GM19099 (cell line): ENCODE data around the gene TRAPPC1.

Experiments
- POLR2A ChIP-seq: IDR thresholded peaks from 3 replicates; pipeline ENCODE4 v1.6.1; 2011; ENCODE audit warnings: low read depth; ENCODE audit not compliant: insufficient read length; ENCODE audit errors: extremely low read depth

TRAPPC1 gene, protein sequence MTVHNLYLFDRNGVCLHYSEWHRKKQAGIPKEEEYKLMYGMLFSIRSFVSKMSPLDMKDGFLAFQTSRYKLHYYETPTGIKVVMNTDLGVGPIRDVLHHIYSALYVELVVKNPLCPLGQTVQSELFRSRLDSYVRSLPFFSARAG

GRCh38 chr17:7931709-7932482 lies at the start of gene TRAPPC1, which contains the start of gene CNTROB:
Gene TRAPPC1, minus strand, starts transcription at chr17:7931946. Its CDS starts 117 bp downstream, at chr17:7931829.
Gene CNTROB, plus strand, starts transcription at chr17:7932206. Its CDS starts 874 bp downstream, at chr17:7933080.
- TF ChIP-seq POLR2A: peak; percentile 78

- TF ChIP-seq POLR2A: no peak
These were observed 46.1 kb upstream of the TRAPPC1 start for GRCh38 chr17:7977805-7978204.

DNA sequence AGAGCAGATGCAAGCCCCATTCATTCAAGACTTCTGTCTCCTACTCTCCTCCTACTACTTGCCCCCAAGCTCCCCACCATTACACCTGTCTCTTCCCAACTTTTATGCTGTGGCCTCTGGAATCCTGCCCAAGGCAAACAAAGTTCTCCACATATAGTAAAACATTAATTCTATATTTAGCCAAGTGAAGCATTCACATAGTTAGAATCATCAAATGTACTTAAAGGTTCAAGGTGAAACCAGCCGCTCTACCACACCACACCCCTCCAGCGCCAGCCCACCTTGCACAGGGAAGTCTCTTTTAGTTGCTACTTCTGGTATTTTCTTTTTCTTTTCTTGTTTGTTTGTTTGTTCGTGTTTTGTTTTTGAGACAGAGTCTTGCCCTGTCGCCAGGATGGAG lies 45.3 kb upstream of the TRAPPC1 start:
- TF ChIP-seq POLR2A: no peak

- no peak for TF ChIP-seq POLR2A
These were observed 42.9 kb upstream of the TRAPPC1 start for GRCh38 chr17:7974638-7975131.

GRCh38 chr17:7972131-7972785 lies 40.5 kb upstream of the TRAPPC1 start:
- no peak for TF ChIP-seq POLR2A

DNA sequence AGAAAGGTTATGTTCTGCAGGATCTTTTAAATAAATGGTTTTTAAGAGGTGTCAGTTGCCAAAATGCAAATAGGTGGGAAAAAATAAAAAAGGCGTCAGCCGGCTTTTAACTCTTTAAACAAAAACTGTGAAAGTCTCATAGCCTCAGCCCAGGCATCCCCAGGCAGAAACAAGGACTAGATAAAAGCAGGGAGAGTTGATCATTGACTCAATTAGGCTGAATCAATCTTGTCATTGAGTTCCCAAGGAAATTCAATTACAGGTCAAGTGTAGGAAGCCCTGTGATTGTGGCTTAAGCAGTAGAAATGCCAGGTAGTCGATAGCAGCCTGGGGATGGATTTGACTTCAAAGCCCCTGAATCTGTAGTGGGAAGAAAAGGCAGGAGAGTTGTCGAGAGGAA lies 39.9 kb upstream of the TRAPPC1 start:
- no peak for TF ChIP-seq POLR2A

DNA sequence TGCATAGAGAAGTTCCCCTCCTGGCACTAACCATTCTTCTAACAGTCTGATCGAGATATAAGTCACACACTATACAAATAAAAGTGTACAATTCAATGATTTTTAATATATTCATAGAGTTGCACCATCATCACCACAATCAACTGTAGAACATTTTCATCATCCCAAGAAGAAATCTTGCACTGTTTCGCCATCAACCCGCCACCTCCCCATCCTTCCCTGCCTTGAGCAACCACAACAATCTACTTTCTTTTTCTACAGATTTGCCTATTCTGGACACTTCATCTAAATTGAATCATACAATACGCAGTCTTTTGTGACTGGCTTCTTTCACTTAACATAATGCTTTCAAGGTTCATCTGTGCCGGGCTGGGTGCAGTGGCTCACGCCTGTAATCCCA lies 37.7 kb upstream of the TRAPPC1 start:
- no peak for TF ChIP-seq POLR2A

- no peak for TF ChIP-seq POLR2A
These were observed 36.0 kb upstream of the TRAPPC1 start for GRCh38 chr17:7967751-7968150.

GRCh38 chr17:7961421-7961820 lies 29.7 kb upstream of the TRAPPC1 start:
- no peak for TF ChIP-seq POLR2A

DNA sequence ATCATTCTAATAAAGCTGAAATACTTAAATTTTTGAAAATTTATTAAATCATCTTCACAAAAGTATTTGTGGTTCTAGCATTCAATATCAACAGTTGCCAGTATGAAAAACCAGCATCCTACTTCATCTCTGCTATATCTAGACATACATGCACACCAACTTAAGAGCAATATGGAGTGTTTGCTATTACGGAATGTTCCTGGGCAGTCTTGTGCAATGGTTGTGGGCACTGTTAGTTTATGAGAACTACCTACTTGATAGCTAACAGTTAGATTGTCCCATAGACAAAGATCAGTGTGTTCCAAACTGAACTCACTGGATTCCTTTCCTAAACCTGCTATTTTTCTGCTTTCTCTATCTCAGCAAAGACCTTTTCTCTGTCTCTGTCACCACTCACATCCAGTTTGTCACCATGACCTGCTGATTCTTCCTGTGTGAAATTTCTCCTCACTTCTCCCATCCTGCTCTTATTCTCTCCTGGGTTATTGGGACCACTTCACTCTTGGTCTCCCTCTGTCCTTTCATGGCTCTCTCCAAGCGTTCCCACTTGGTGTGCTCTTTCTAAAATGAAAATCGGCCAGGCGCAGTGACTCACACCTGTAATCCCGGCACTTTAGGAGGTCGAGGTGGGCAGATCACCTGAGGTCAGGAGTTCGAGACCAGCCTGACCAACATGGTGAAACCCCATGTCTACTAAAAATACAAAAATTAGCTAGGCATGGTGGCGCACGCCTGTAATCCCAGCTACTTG lies 27.9 kb upstream of the TRAPPC1 start:
- TF ChIP-seq POLR2A: no peak

DNA sequence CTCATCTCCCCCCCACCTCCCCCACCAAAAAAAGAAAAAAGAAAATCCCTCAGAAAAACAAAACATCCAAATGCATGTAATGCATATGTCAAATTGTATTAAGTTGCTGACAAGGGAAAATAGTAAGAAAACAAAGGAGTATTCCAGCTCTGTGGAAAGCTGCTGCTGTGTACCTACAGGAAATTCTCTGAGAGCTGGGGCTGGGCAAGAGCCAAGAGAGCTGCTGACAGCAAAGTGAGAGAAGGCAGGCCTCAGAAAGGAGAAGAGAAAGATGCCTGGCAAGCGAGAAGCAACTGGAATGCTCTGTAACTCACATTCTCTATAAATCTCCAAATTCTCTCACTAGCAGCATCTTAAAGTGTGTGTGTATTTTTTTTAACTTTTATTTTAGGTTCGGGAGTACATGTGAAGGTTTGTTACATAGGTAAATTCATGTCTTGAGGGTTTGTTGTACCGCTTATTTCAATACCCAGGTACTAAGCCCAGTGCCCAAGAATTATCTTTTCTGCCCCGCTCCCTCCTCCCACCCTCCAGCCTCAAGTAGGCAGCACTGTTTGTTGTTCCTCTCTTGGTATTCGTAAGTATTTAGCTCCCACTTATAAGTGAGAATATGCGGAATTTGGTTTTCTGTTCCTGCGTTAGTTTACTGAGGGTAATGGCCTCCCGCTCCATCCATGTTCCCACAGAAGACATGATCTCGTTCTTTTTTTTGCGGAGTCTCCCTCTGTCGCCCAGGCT lies 24.7 kb upstream of the TRAPPC1 start:
- TF ChIP-seq POLR2A: no peak

- TF ChIP-seq POLR2A: no peak
These were observed 23.9 kb upstream of the TRAPPC1 start for GRCh38 chr17:7955414-7956227.

GRCh38 chr17:7951143-7951792 lies 19.5 kb upstream of the TRAPPC1 start:
- TF ChIP-seq POLR2A: no peak
